Ishikawa (cell line): ENCODE results near the gene CNTN4.

Experiments used
- CEBPB ChIP-seq: IDR thresholded peaks from 2 replicates; pipeline ENCODE4 v1.6.1; 2012
- CREB1 ChIP-seq: IDR thresholded peaks from 2 replicates; pipeline ENCODE4 v1.6.1; 2012; ENCODE audit warnings: low read depth
- EGR1 ChIP-seq: IDR thresholded peaks from 2 replicates; pipeline ENCODE4 v1.6.1; 2012
- EP300 ChIP-seq: IDR thresholded peaks from 2 replicates; pipeline ENCODE4 v1.6.1; 2012; ENCODE audit warnings: borderline replicate concordance
- FOXM1 ChIP-seq: IDR thresholded peaks from 2 replicates; pipeline ENCODE4 v1.6.1; 2012; ENCODE audit warnings: low read depth, borderline replicate concordance
- NFIC ChIP-seq: IDR thresholded peaks from 2 replicates; pipeline ENCODE4 v1.6.1; 2012
- RAD21 ChIP-seq: IDR thresholded peaks from 2 replicates; pipeline ENCODE4 v1.6.1; 2012; ENCODE audit warnings: low read depth
- TAF1 ChIP-seq: IDR thresholded peaks from 2 replicates; pipeline ENCODE4 v1.6.1; 2012; ENCODE audit warnings: low read depth, mild to moderate bottlenecking
- TCF12 ChIP-seq: IDR thresholded peaks from 2 replicates; pipeline ENCODE4 v1.6.1; 2012; ENCODE audit warnings: low read depth
- TEAD4 ChIP-seq: IDR thresholded peaks from 2 replicates; pipeline ENCODE4 v1.6.1; 2012
- YY1 ChIP-seq: IDR thresholded peaks from 2 replicates; pipeline ENCODE4 v1.6.1; 2012; ENCODE audit warnings: low read depth
- ZBTB7A ChIP-seq: IDR thresholded peaks from 2 replicates; pipeline ENCODE4 v1.6.1; 2012; ENCODE audit warnings: low read depth
- TF ChIP-seq, protein P1 (sequence below): IDR thresholded peaks from 2 replicates; pipeline ENCODE4 v1.6.1; 2012; ENCODE audit warnings: low read depth, mild to moderate bottlenecking
- TF ChIP-seq, protein P2 (sequence below): IDR thresholded peaks from 2 replicates; pipeline ENCODE4 v1.6.1; 2012
- TF ChIP-seq, protein P3 (sequence below): IDR thresholded peaks from 2 replicates; pipeline ENCODE4 v1.6.1; 2012

The CNTN4 gene

DNA sequence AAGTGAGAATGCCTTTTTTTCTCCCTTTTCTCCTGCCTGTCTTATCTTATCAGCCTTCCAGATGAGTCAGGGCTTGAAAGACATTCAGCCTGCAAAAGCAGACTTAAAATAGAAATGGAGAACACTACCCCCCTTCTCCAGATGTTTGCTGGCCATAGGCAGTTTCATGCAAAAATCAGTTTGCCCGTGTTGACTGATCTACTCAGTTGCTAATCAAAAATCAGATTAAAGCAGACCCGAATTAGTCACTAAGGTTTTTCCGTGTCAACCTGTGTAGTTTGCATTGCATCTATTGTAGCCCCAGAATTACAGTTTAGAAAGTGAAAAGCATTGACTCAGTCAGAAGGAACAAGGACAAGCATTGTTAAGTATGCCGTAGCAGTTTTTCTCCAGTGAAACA, 955.3 kb downstream of the CNTN4 start:
- TF ChIP-seq EP300: no peak
- TF ChIP-seq CREB1: no peak
- TF ChIP-seq TCF12: no peak
- TF ChIP-seq ZBTB7A: no peak
- TF ChIP-seq TAF1: no peak
- no peak for TF ChIP-seq YY1
- TF ChIP-seq TEAD4: no peak
- no peak for TF ChIP-seq NFIC
- TF ChIP-seq, protein P1, sequence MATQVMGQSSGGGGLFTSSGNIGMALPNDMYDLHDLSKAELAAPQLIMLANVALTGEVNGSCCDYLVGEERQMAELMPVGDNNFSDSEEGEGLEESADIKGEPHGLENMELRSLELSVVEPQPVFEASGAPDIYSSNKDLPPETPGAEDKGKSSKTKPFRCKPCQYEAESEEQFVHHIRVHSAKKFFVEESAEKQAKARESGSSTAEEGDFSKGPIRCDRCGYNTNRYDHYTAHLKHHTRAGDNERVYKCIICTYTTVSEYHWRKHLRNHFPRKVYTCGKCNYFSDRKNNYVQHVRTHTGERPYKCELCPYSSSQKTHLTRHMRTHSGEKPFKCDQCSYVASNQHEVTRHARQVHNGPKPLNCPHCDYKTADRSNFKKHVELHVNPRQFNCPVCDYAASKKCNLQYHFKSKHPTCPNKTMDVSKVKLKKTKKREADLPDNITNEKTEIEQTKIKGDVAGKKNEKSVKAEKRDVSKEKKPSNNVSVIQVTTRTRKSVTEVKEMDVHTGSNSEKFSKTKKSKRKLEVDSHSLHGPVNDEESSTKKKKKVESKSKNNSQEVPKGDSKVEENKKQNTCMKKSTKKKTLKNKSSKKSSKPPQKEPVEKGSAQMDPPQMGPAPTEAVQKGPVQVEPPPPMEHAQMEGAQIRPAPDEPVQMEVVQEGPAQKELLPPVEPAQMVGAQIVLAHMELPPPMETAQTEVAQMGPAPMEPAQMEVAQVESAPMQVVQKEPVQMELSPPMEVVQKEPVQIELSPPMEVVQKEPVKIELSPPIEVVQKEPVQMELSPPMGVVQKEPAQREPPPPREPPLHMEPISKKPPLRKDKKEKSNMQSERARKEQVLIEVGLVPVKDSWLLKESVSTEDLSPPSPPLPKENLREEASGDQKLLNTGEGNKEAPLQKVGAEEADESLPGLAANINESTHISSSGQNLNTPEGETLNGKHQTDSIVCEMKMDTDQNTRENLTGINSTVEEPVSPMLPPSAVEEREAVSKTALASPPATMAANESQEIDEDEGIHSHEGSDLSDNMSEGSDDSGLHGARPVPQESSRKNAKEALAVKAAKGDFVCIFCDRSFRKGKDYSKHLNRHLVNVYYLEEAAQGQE: no peak
- no peak for TF ChIP-seq EGR1
- no peak for TF ChIP-seq CEBPB
- no peak for TF ChIP-seq FOXM1
- TF ChIP-seq, protein P2, sequence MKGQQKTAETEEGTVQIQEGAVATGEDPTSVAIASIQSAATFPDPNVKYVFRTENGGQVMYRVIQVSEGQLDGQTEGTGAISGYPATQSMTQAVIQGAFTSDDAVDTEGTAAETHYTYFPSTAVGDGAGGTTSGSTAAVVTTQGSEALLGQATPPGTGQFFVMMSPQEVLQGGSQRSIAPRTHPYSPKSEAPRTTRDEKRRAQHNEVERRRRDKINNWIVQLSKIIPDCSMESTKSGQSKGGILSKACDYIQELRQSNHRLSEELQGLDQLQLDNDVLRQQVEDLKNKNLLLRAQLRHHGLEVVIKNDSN: no peak
- no peak for TF ChIP-seq RAD21
- TF ChIP-seq, protein P3, sequence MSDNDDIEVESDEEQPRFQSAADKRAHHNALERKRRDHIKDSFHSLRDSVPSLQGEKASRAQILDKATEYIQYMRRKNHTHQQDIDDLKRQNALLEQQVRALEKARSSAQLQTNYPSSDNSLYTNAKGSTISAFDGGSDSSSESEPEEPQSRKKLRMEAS: no peak

DNA sequence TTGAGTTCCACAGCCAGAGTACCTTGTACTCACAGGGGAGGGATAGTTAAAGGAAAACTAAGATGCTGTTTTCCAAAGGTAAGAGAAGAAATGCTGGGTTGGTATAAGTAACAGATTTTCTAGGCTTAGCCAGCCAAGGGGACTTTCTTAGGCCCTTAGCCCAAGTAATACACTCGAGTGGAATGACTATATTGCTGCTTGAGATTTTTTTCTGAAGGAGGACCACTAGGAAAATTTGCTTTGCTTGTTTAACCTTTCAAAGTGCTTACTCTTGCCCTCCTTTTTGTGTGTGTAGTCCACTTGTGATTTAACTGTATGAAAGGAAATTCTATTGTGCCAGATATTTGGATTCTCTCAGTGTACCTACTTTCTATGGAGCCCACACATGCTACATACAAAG, 961.0 kb downstream of the CNTN4 start:
- TF ChIP-seq, protein P1: no peak
- TF ChIP-seq EP300 (no peak), RAD21 (no peak), CEBPB (no peak), CREB1 (no peak), NFIC (no peak)
- TF ChIP-seq, protein P2: no peak

DNA sequence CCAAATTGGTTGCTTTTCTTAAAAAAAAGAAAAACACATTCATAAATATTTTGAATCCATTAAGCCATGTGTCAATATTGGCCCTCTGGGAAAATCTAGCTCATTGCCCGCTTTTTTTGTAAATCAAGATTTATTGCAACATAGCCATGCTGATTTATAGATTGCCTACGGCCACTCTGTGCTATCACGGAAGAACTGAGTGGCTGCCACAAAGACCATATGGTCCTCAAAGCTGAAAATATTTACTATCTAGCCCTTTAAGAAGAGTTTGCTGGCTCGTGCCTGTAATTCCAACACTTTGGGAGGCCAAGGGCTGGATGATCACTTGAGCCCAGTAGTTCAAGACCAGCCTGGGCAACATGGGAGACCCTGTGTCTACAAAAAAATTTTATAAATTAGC, 965.6 kb downstream of the CNTN4 start:
- TF ChIP-seq YY1 (no peak), EGR1 (no peak), RAD21 (no peak), TCF12 (no peak), TAF1 (no peak), CREB1 (no peak), FOXM1 (no peak), EP300 (no peak), ZBTB7A (no peak), CEBPB (no peak), NFIC (no peak), TEAD4 (no peak)
- TF ChIP-seq, protein P2: no peak
- TF ChIP-seq, protein P1: no peak
- TF ChIP-seq, protein P3: no peak

DNA sequence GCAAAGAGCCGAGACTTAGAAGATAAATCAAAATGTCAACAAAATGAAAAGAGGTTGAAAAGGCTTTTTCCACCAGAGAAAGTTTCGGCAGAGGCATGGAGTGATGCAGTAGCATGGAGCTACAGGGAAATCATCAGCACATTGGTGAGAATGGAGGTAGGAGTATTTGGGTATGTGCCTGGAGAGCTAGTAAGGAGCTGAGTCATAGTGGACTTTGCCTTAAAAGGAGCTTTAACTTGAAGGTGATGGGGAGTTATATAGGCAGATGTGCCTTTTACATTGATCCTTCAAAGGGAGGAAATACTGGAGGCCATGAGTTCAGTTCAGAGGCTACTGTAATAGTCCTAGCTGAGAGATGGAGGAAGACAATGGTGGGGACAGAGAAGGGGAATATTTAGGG, 967.2 kb downstream of the CNTN4 start:
- no peak for TF ChIP-seq CEBPB
- TF ChIP-seq, protein P1: no peak
- TF ChIP-seq ZBTB7A: no peak
